ENCODE data around the gene SF3B2. TPM values are rescaled to one million over a fixed set of nuclear protein-coding genes. Genes with fewer than 3 reads are reported as not detected.

The SF3B2 gene
- total RNA-seq, 1 experiment from 2014 or later, result 237 TPM

- Histone ChIP-seq H3K4me2 (ENCODE audit: insufficient read depth, insufficient read length, low read length) (no peak overlapping the region), H4K91ac (ENCODE audit: insufficient read length, low read depth, low read length) (no peak overlapping the region), H3K27ac (ENCODE audit: insufficient read length, low read depth, low read length) (no peak overlapping the region), H3K9me3 (ENCODE audit: control insufficient read depth, low read depth, low read length) (peaks cover 8% of the 10 kb centered on the region), H2BK15ac (ENCODE audit: low read depth, low read length) (no peak overlapping the region), H2BK5ac (ENCODE audit: insufficient read length, low read length) (no peak overlapping the region), H2AFZ (ENCODE audit: low read length) (no peak overlapping the region), H4K8ac (replicated peaks; ENCODE audit: insufficient read length, low read depth, low read length) (no peak overlapping the region), H3K23me2 (ENCODE audit: insufficient read length, low read depth, low read length, poor library complexity, severe bottlenecking) (no peaks in the 10 kb centered on the region), H2BK12ac (ENCODE audit: insufficient read length, low read depth, low read length) (no peak overlapping the region), H4K5ac (ENCODE audit: insufficient read length, low read depth, low read length) (no peak overlapping the region), H3K4ac (ENCODE audit: low read depth, low read length) (no peak overlapping the region), H3K79me1 (ENCODE audit: insufficient read depth, low read depth, low read length, poor library complexity, severe bottlenecking) (no peaks in the 10 kb centered on the region), H3K56ac (ENCODE audit: insufficient read length, low read depth, low read length) (no peak overlapping the region), H3K18ac (ENCODE audit: insufficient read length, low read depth, low read length) (no peak overlapping the region), H3K79me2 (ENCODE audit: insufficient read depth, low read length) (no peaks in the 10 kb centered on the region), H4K20me1 (ENCODE audit: control insufficient read depth, insufficient read depth, insufficient read length) (no peaks in the 10 kb centered on the region), H2AK5ac (ENCODE audit: insufficient read length, low read length) (no peak overlapping the region), H3K23ac (ENCODE audit: insufficient read length, low read depth, low read length) (no peak overlapping the region), H3K14ac (ENCODE audit: insufficient read depth, low read length) (no peak overlapping the region), H3K9ac (ENCODE audit: extremely low read depth, insufficient read length, low read length) (no peak overlapping the region), H3T11ph (ENCODE audit: low read length) (no peak overlapping the region), H2BK120ac (ENCODE audit: low read depth, low read length, poor library complexity, severe bottlenecking) (no peak overlapping the region), H2BK20ac (ENCODE audit: low read depth, low read length, poor library complexity, severe bottlenecking) (no peak overlapping the region), H3K4me1 (ENCODE audit: insufficient read depth, low read length) (no peaks in the 10 kb centered on the region), H3K27me3 (ENCODE audit: insufficient read depth, low read length) (no peaks in the 10 kb centered on the region)
- Mint-ChIP-seq H3K9me3 (peaks cover 18 to 23% of the 10 kb centered on the region in 2 experiments), H3K36me3 (ENCODE audit: insufficient read depth in 1 of 3, low read depth in 3 of 3) (peaks cover 8 to 13% (median 11%) of the 10 kb centered on the region in 3 experiments), H3K27me3 (ENCODE audit: low read depth) (peaks cover 18% of the 10 kb centered on the region), H3K27ac (no peak overlapping the region), H3K4me1 (no peaks in the 10 kb centered on the region), H3K4me3 (no peak overlapping the region)
- no peak for DNase-seq
- TF ChIP-seq CTCF (conservative IDR thresholded peaks at IDR 0.05), result no peak
- WGBS (ENCODE audit: extremely low coverage, insufficient read length, low lambda C conversion rate), result no CpG with 5 or more reads among the region's 3 CpGs
Measured at GRCh38 chr11:66037327-66037726, 14.8 kb upstream of the SF3B2 start.
